Middle frontal gyrus (tissue), 1 donor: ENCODE results near the gene GBF1.
"Not testable (repeated sequence)": the region's sequence is repeated elsewhere in the genome, so short reads cannot be mapped to it uniquely, and the experiment has no call there.

ENCODE experiments used
- DNase-seq: peaks from one replicate; pipeline ENCODE4 v3.0.0-alpha.2; 2015; ENCODE audit warnings: low spot score; ENCODE audit errors: extremely low spot score

The GBF1 gene

GRCh38 chr10:102231357-102232318 lies 13.7 kb upstream of the GBF1 start:
- no peak for DNase-seq

GRCh38 chr10:102233997-102234396 lies 11.3 kb upstream of the GBF1 start:
- no peak for DNase-seq

GRCh38 chr10:102234888-102235597 lies 10.3 kb upstream of the GBF1 start:
- no peak for DNase-seq

GRCh38 chr10:102235598-102235920 lies 9.8 kb upstream of the GBF1 start:
- DNase-seq: no peak

GRCh38 chr10:102236006-102236405 lies 9.3 kb upstream of the GBF1 start:
- DNase-seq: no peak

- DNase-seq: no peak
These were observed 7.5 kb upstream of the GBF1 start for GRCh38 chr10:102237711-102238252.

- no peak for DNase-seq
These were observed 4.8 kb upstream of the GBF1 start for GRCh38 chr10:102240467-102241031.

GRCh38 chr10:102241032-102241443 lies 4.3 kb upstream of the GBF1 start:
- no peak for DNase-seq

GRCh38 chr10:102241444-102242117 lies 3.8 kb upstream of the GBF1 start, which contains the start of gene PITX3:
TSS of gene PITX3 (minus strand) at chr10:102241512. CDS start at chr10:102232080, 9,432 bp downstream.
- DNase-seq: peak; percentile 11

- no peak for DNase-seq
These were observed 3.2 kb upstream of the GBF1 start for GRCh38 chr10:102242118-102242485.

GRCh38 chr10:102243309-102243708 lies 2.0 kb upstream of the GBF1 start:
- DNase-seq: no peak

GRCh38 chr10:102245932-102246251 lies 560 bp downstream of the GBF1 start:
- no peak for DNase-seq

GRCh38 chr10:102246261-102246660 lies 929 bp downstream of the GBF1 start:
- DNase-seq: no peak

- no peak for DNase-seq
These were observed 2.4 kb downstream of the GBF1 start for GRCh38 chr10:102247734-102248133.

GRCh38 chr10:102252508-102252907 lies 7.2 kb downstream of the GBF1 start:
- DNase-seq: not testable (repeated sequence)

- DNase-seq: no peak
These were observed 9.1 kb downstream of the GBF1 start for GRCh38 chr10:102254426-102254825.

- no peak for DNase-seq
These were observed 10.1 kb downstream of the GBF1 start for GRCh38 chr10:102255404-102255803.

GRCh38 chr10:102261196-102261595 lies 15.9 kb downstream of the GBF1 start:
- DNase-seq: no peak

GRCh38 chr10:102261842-102262241 lies 16.5 kb downstream of the GBF1 start:
- DNase-seq: no peak

GRCh38 chr10:102262744-102263370 lies 17.5 kb downstream of the GBF1 start:
- DNase-seq: no peak

GRCh38 chr10:102264371-102264770 lies 19.0 kb downstream of the GBF1 start:
- no peak for DNase-seq
